Stomach (tissue), 4 donors: ENCODE data around the gene ABCD4.

ENCODE experiments used
- EP300 ChIP-seq: sonication (generic); formaldehyde crosslinking; IDR thresholded peaks from one replicate; pipeline ENCODE4 v1.6.1; 2017; ENCODE audit warnings: antibody characterized with exemption
- POLR2A ChIP-seq, 4 donors: fragments of 450-650 bp; IDR thresholded peaks; one replicate each; pipeline ENCODE4 v1.6.1; 2016; ENCODE audit warnings: antibody characterized with exemption in 4 of 4, control low read depth in 2 of 4, mild to moderate bottlenecking in 1 of 4, moderate library complexity in 1 of 4
- TF ChIP-seq, protein P1 (sequence below), 7 experiments: fragments of 450-650 bp in 4 of 7; fragments of 200-600 bp in 3 of 7; sonication (generic) in 3 of 7; IDR thresholded peaks; one replicate each; pipeline ENCODE4 v1.5.1; 2016 to 2019; ENCODE audit warnings: antibody characterized with exemption in 7 of 7, control low read depth in 2 of 7, mild to moderate bottlenecking in 1 of 7

GRCh38 chr14:74333909-74334308, 31.2 kb upstream of the ABCD4 start:
- TF ChIP-seq, protein P1, sequence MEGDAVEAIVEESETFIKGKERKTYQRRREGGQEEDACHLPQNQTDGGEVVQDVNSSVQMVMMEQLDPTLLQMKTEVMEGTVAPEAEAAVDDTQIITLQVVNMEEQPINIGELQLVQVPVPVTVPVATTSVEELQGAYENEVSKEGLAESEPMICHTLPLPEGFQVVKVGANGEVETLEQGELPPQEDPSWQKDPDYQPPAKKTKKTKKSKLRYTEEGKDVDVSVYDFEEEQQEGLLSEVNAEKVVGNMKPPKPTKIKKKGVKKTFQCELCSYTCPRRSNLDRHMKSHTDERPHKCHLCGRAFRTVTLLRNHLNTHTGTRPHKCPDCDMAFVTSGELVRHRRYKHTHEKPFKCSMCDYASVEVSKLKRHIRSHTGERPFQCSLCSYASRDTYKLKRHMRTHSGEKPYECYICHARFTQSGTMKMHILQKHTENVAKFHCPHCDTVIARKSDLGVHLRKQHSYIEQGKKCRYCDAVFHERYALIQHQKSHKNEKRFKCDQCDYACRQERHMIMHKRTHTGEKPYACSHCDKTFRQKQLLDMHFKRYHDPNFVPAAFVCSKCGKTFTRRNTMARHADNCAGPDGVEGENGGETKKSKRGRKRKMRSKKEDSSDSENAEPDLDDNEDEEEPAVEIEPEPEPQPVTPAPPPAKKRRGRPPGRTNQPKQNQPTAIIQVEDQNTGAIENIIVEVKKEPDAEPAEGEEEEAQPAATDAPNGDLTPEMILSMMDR (IDR thresholded peaks at IDR 0.05), result no peak
- TF ChIP-seq EP300 (no peak), POLR2A (IDR thresholded peaks at IDR 0.05) (no peak)
